ENCODE measurements around the gene DNTT.

- TF ChIP-seq GATA2 (IDR thresholded peaks at IDR 0.05; ENCODE audit: low read depth, low read length): no peak
- no peak for TF ChIP-seq GATA3 (IDR thresholded peaks at IDR 0.05; ENCODE audit: low read depth, low read length)
These were observed 38.0 kb upstream of the DNTT start for GRCh38 chr10:96266118-96266770.

Data from SH-SY5Y (cell line).